ENCODE data around the gene OGFOD1.
A peak's percentile ranks its signal among the peaks of the same experiment; 100 is the strongest.

Gene OGFOD1

DNA sequence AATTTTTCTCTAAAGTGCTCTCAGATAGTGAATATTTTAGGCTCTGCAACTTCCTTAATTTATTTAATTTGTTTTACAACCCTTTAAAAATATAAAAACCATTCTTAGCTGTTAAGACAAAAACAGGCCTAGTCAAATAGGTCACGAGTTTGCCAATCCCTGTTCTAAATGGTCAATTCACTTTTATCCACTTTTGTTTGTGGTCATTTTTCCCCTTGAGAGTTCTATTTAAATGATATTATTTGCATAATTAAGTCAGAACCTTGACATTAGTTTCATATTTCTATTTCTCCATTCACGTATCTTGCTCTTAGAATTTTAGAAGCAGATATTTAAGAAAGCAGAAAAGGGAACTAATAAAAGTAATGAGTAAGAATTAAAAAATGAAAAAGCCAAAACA, 30.0 kb upstream of the OGFOD1 start:
- Histone ChIP-seq H3K9me3 (ENCODE audit: low read length) (no peaks in the 10 kb centered on the region), H3K27me3 (ENCODE audit: insufficient read depth, low read length) (no peaks in the 10 kb centered on the region), H3K4me1 (ENCODE audit: insufficient read depth, low read length) (peaks cover 19% of the 10 kb centered on the region), H2AFZ (ENCODE audit: low read depth, low read length) (no peak overlapping the region), H3K4me3 (ENCODE audit: low read length) (no peak overlapping the region), H3K36me3 (ENCODE audit: insufficient read depth, low read length) (no peaks in the 10 kb centered on the region)

DNA sequence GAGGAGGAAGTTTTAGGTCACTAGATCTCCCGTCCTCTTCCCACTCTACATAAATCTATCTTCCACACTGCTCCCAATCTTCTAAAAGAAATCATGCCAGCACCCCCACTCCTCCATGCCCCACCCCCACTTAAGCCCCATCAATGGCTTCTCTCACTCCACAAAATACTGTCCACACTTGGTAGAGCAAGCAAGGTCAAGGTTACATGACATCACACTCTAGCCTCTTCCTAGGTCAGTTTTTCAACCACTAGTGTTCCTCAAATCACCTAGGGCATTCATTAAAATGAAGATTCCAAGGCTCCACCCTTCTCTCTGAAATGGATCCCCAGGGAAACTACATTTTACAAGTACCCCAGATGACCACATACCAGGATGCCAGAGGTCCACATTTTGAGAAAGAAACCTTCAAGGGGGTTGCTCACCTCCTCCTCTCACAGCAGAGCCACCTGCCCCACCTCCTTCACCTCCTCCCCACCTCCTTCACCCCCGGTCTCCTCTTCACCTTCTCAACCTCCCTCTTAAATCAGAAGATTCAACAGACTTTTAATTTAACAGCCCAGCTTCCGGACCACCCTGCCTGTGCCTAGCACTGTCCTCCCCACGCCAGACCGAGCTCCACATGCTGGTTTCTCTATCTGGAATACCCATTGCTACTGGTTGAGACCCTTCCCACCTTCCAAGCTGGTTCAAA, 29.2 kb upstream of the OGFOD1 start:
- no peaks in the 10 kb centered on the region for H3K9me3 ChIP-seq (ENCODE audit: low read length)
- no peaks in the 10 kb centered on the region for H3K36me3 ChIP-seq (ENCODE audit: insufficient read depth, low read length)
- H3K4me1 ChIP-seq (ENCODE audit: insufficient read depth, low read length), result peaks cover 19% of the 10 kb centered on the region
- H2AFZ ChIP-seq (ENCODE audit: low read depth, low read length), result no peak overlapping the region
- H3K4me3 ChIP-seq (ENCODE audit: low read length), result no peak overlapping the region
- no peaks in the 10 kb centered on the region for H3K27me3 ChIP-seq (ENCODE audit: insufficient read depth, low read length)

DNA sequence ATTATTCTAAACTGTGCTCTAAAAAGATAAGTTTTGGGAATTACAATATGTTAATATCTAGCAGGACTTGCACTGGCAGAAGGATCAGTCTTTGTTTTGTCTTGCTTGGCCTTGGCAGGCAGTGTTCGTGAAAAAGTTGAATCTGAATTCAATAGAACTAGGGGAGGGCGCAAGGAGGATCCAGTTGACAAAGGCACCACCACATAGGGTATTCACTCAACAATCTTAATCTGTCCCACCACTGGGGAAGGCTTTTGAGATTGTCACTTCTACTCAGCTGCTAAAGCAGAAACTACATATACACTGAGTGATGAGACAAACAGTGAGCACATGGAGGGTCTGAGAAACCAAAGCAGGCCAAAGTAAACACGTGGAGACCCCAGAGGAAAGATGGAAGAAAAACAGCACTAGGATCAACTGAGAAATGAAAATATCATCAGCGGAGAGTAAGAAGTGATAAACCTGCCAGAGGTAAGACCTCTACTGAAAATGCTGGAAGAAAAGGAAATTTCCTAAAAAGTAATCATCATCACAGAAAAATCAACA, 28.4 kb upstream of the OGFOD1 start:
- H3K36me3 ChIP-seq (ENCODE audit: insufficient read depth, low read length), result no peaks in the 10 kb centered on the region
- H3K4me3 ChIP-seq (ENCODE audit: low read length), result no peak overlapping the region
- H3K4me1 ChIP-seq (ENCODE audit: insufficient read depth, low read length), result peaks cover 19% of the 10 kb centered on the region
- H3K9me3 ChIP-seq (ENCODE audit: low read length), result no peaks in the 10 kb centered on the region
- no peaks in the 10 kb centered on the region for H3K27me3 ChIP-seq (ENCODE audit: insufficient read depth, low read length)
- H2AFZ ChIP-seq (ENCODE audit: low read depth, low read length), result no peak overlapping the region

DNA sequence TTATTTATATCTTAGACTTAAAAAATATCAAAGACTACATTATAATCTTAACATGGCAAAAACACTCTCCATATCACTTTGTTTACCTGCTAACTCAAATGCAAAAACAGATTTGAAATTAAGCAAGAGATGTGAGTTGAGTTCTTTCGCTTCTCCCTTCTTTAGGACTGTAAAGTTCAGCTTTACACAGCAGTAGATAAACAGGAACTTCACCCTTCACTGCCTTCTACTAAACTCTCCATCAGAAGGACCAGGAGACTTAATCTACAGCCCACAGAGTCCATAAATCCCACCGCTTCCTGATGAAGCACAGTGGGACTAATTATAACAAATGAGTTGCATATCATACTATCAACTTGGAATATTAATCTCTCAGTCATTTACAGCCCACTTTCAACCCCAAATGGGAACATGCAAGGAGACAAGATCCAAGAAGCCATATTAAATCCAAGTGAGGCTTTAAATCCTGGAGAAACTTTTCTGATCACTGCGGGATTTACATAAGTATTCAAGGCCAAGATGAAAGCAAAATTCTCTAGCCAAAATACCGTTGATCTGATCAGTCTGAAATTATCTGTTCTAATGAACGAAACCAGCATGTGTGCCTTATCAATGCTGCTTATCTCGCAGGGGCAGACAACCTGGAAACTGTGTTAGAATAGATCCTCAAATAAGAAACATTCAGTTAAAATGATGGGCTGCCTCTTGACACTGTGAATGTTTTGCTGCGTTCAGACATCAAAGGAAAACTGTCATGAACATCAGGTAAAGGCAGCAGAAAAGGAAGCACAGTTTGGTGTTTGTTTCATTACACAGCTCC, 27.6 kb upstream of the OGFOD1 start:
- no peaks in the 10 kb centered on the region for H3K9me3 ChIP-seq (ENCODE audit: low read length)
- peaks cover 2% of the 10 kb centered on the region for H3K36me3 ChIP-seq (ENCODE audit: insufficient read depth, low read length)
- H2AFZ ChIP-seq (ENCODE audit: low read depth, low read length), result peak overlapping the region; percentile 67
- H3K27me3 ChIP-seq (ENCODE audit: insufficient read depth, low read length), result no peaks in the 10 kb centered on the region
- H3K4me3 ChIP-seq (ENCODE audit: low read length), result peak overlapping the region; percentile 63
- peaks cover 19% of the 10 kb centered on the region for H3K4me1 ChIP-seq (ENCODE audit: insufficient read depth, low read length)

DNA sequence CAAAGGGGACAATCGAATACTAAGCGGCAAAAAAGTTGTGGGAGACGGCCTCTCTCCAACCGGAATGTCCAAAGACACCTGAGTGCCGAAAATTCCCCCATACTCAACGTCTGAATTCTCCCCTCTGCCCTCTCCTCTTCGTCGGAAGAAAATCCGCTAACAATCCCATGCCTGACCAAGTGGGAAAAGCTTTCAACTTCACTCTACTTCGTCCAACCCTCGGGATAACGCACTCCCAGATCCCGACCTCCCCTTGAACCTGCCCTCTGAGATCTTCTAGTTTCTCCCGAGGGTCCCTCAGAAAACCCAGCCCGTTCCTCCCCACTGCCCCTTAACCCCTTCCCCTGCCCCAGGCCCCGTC, 27.0 kb upstream of the OGFOD1 start:
- Histone ChIP-seq H2AFZ (ENCODE audit: low read depth, low read length) (peak overlapping the region; percentile 67), H3K9me3 (ENCODE audit: low read length) (no peaks in the 10 kb centered on the region), H3K36me3 (ENCODE audit: insufficient read depth, low read length) (peaks cover 4% of the 10 kb centered on the region), H3K4me3 (ENCODE audit: low read length) (peak overlapping the region; percentile 63), H3K4me1 (ENCODE audit: insufficient read depth, low read length) (peaks cover 19% of the 10 kb centered on the region), H3K27me3 (ENCODE audit: insufficient read depth, low read length) (no peaks in the 10 kb centered on the region)

DNA sequence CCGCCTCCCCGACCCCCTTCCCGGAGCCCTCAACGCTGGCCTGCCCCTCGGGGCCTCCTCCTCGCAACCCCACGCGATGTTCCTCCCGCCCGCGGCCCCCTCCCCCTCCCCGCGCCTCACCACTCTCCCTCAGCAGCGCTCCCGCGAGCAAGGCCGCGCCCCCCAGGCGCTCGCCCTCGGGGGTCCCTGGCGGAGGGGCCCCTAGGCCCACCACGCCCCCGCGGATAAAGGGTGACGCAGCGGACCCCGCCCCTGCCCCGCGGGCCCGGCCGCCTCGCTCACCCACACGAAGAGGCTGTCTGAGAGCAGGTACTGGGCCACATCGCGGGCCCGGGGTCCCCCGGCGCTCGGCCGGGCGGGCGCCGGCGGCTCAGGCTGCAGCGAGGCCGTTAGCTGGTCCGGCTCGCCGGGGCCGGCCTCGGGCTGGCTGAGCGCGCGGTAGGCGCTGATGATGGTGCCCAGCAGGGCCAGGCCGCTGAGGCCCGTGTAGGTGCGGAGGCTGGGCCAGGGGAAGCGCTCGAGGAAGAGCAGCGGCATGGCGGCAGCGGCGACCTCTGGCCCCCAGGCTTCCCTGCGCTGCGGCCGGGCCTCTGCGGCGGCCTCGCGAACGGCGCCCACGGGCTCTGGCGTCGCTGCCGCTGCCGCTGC, 26.4 kb upstream of the OGFOD1 start:
- H3K27me3 ChIP-seq (ENCODE audit: insufficient read depth, low read length), result no peaks in the 10 kb centered on the region
- H3K4me1 ChIP-seq (ENCODE audit: insufficient read depth, low read length), result peaks cover 19% of the 10 kb centered on the region
- peak overlapping the region; percentile 67 for H2AFZ ChIP-seq (ENCODE audit: low read depth, low read length)
- H3K4me3 ChIP-seq (ENCODE audit: low read length), result peak overlapping the region; percentile 63
- peaks cover 6% of the 10 kb centered on the region for H3K36me3 ChIP-seq (ENCODE audit: insufficient read depth, low read length)
- H3K9me3 ChIP-seq (ENCODE audit: low read length), result no peaks in the 10 kb centered on the region

DNA sequence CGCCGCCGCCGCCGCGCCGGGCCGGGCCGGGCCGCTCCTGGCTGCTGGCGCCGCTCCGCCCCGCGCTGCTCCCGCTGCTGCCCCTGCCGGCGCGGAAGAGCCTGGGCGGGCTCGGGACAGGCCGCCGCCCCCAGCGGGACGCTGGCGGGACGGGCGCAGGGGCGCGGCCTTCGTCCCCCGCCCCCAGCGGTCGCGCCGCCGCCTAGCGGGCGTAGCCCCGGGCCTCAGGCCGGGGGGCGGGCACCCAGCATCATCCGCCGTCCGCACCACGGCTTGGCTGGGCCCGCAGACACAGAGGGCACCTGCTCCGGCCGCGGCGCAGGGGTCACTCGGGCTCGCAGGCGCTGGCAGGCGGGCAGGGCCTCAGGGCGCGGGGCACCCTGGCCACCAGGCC, 25.9 kb upstream of the OGFOD1 start, which contains the start of gene AMFR:
Gene AMFR (minus strand): TSS at position 107 of the 394 bp plus-strand sequence. CDS start 218 bp downstream, outside the sequence.
- Histone ChIP-seq H3K9me3 (ENCODE audit: low read length) (no peaks in the 10 kb centered on the region), H3K4me1 (ENCODE audit: insufficient read depth, low read length) (peaks cover 19% of the 10 kb centered on the region), H3K4me3 (ENCODE audit: low read length) (peak within 1 kb of the TSS; percentile 63), H3K27me3 (ENCODE audit: insufficient read depth, low read length) (no peaks in the 10 kb centered on the region), H2AFZ (ENCODE audit: low read depth, low read length) (peak within 1 kb of the TSS; percentile 67), H3K36me3 (ENCODE audit: insufficient read depth, low read length) (peaks cover 11% of the 10 kb centered on the region)

DNA sequence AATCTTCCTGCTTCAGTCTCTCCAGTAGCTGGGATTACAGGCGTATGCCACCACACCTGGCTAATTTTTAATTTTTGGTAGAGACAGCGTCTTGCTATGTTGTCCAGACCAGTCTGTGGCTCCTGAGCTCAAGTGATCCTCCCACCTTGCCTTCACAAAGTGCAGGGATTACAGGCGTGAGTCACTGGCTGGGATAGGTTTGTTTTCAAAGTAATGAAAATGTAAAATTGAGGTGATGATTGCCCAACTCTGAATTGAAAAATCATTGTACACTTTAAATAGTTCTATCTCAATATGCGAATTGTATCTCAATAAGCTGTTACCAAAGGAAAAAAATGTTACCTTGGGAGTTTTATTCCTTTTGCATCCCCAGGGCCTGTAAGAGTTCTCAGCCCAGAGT, 24.8 kb upstream of the OGFOD1 start:
- no peaks in the 10 kb centered on the region for H3K9me3 ChIP-seq (ENCODE audit: low read length)
- H3K27me3 ChIP-seq (ENCODE audit: insufficient read depth, low read length), result no peaks in the 10 kb centered on the region
- H3K4me3 ChIP-seq (ENCODE audit: low read length), result no peak overlapping the region
- peaks cover 19% of the 10 kb centered on the region for H3K4me1 ChIP-seq (ENCODE audit: insufficient read depth, low read length)
- H3K36me3 ChIP-seq (ENCODE audit: insufficient read depth, low read length), result peaks cover 20% of the 10 kb centered on the region
- H2AFZ ChIP-seq (ENCODE audit: low read depth, low read length), result no peak overlapping the region

DNA sequence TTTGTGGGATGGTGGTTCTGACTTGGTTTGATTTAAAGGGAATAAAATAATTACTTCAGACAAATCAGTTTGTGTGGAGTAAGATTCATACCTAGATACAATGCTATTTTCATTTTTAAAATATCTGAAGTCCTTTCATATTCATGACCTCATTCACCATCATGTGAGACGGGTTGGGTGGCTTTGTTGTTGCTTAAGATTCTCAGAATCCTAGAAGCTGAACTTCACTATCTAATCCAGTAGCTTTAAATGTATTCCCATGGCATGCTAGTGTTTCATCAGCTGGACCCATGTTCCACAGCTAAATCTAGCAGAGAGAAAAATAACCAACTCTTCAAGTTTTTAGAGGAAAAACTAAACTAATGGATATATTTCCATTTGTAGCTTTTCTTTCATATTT, 23.3 kb upstream of the OGFOD1 start:
- Histone ChIP-seq H3K27me3 (ENCODE audit: insufficient read depth, low read length) (no peaks in the 10 kb centered on the region), H3K4me1 (ENCODE audit: insufficient read depth, low read length) (peaks cover 11% of the 10 kb centered on the region), H3K9me3 (ENCODE audit: low read length) (no peaks in the 10 kb centered on the region), H3K36me3 (ENCODE audit: insufficient read depth, low read length) (peaks cover 33% of the 10 kb centered on the region), H3K4me3 (ENCODE audit: low read length) (no peak overlapping the region), H2AFZ (ENCODE audit: low read depth, low read length) (no peak overlapping the region)

DNA sequence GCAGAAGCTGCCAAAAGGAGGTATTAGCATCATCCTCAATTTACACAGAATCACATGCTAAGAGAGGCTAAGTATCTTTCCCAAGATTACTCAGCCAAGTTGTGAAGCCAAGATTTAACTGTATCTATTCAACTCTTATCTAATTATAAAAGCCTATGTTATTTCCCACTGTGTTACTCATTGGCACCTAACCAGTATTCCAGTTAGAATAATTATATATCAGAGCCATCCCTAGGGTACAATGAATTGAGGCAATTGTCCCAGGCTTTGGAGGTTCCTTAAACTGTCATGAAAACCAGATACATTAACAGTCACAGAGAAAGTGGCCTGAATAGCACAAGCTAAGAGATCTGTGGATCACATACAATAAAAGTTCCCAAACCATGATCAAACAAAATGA, 15.1 kb upstream of the OGFOD1 start:
- Histone ChIP-seq H3K27me3 (ENCODE audit: insufficient read depth, low read length) (no peaks in the 10 kb centered on the region), H3K4me3 (ENCODE audit: low read length) (no peak overlapping the region), H2AFZ (ENCODE audit: low read depth, low read length) (no peak overlapping the region), H3K36me3 (ENCODE audit: insufficient read depth, low read length) (peaks cover 80% of the 10 kb centered on the region), H3K4me1 (ENCODE audit: insufficient read depth, low read length) (no peaks in the 10 kb centered on the region), H3K9me3 (ENCODE audit: low read length) (no peaks in the 10 kb centered on the region)

DNA sequence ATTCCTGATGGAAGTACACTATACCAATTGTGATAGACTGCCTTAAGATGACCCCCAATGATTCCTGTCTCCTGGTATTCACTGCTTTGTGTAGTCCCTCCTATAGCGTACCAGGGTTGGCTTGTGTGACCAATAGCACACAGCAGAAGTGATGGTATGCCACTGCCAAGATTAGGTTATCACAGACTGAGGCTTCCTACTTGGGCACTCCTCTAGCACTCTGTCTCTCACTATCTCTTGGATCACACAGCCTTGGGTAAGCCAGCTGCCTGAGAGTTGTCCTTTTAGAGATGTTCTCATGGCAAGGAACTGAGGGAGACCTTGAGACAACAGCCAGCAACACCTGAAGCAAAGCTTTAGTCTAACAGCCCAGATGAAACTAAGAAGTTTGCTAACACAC, 13.3 kb upstream of the OGFOD1 start:
- Histone ChIP-seq H3K27me3 (ENCODE audit: insufficient read depth, low read length) (no peaks in the 10 kb centered on the region), H3K4me1 (ENCODE audit: insufficient read depth, low read length) (no peaks in the 10 kb centered on the region), H3K36me3 (ENCODE audit: insufficient read depth, low read length) (peaks cover 83% of the 10 kb centered on the region), H3K4me3 (ENCODE audit: low read length) (no peak overlapping the region), H2AFZ (ENCODE audit: low read depth, low read length) (no peak overlapping the region), H3K9me3 (ENCODE audit: low read length) (no peaks in the 10 kb centered on the region)

DNA sequence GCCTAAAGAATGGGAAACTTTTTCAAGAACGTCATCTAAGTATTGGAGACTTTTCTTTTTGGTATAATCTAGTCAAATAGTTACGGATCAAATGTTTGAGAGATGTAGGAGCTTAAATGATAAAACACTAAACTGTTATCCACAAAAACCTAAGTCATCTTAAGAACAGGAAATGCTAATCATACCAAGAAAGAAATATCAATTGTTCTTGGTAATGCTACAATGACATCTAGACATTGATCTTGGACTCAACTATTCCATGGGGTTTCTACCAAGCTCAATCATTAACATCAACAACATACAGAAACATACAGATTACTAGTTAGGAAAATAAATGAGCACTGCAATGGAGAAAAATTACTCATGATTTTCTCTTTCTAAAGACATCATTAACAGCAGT, 4.1 kb upstream of the OGFOD1 start:
- Histone ChIP-seq H3K9me3 (ENCODE audit: low read length) (no peaks in the 10 kb centered on the region), H3K4me1 (ENCODE audit: insufficient read depth, low read length) (peaks cover 26% of the 10 kb centered on the region), H2AFZ (ENCODE audit: low read depth, low read length) (no peak overlapping the region), H3K27me3 (ENCODE audit: insufficient read depth, low read length) (no peaks in the 10 kb centered on the region), H3K36me3 (ENCODE audit: insufficient read depth, low read length) (peaks cover 54% of the 10 kb centered on the region), H3K4me3 (ENCODE audit: low read length) (no peak overlapping the region)

DNA sequence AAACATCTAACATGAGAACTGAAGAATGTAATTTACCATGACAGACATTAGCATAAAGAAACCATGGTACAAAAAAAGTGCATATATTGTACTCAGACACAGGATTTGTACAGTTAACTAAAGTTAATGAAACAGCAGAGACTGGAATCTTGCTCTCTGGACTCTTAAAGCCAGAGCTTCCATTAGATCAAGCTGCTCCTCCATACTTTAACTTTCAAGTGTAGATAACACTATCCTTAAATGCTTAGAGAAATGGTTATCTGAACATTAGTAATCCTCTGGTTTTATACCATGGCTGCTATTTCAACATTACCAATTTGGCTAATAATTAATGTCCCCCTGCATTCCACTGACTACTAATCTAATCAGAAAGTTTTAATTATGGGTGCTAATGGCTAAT, 3.3 kb upstream of the OGFOD1 start:
- Histone ChIP-seq H3K4me1 (ENCODE audit: insufficient read depth, low read length) (peaks cover 32% of the 10 kb centered on the region), H2AFZ (ENCODE audit: low read depth, low read length) (no peak overlapping the region), H3K27me3 (ENCODE audit: insufficient read depth, low read length) (no peaks in the 10 kb centered on the region), H3K4me3 (ENCODE audit: low read length) (no peak overlapping the region), H3K9me3 (ENCODE audit: low read length) (no peaks in the 10 kb centered on the region), H3K36me3 (ENCODE audit: insufficient read depth, low read length) (peaks cover 48% of the 10 kb centered on the region)
